Astrocyte of the cerebellum (primary cell): Measurements from ENCODE around the gene IGF2.
A peak's percentile ranks its signal among the peaks of the same experiment; 100 is the strongest.

ENCODE experiments used
- DNase-seq: peaks from one replicate; pipeline ENCODE4 v3.0.0-alpha.2; 2011; ENCODE audit warnings: low read depth
- H3K4me3 ChIP-seq: 2 replicates; pipeline ENCODE4 v1.5.1; 2011; ENCODE audit warnings: mild to moderate bottlenecking, low read depth, low read length, moderate library complexity
- in situ Hi-C: cut with HindIII; loops from 2 replicates; pipeline ENCODE4 v1.10.0; 2017; ENCODE audit warnings: low sequenced_read_pairs
- TF ChIP-seq, protein P1 (sequence below): IDR thresholded peaks from 2 replicates; pipeline ENCODE4 v1.5.1; 2012; ENCODE audit warnings: low read length, low read depth, moderate library complexity, mild to moderate bottlenecking; ENCODE audit errors: missing control alignments

Gene IGF2

DNA sequence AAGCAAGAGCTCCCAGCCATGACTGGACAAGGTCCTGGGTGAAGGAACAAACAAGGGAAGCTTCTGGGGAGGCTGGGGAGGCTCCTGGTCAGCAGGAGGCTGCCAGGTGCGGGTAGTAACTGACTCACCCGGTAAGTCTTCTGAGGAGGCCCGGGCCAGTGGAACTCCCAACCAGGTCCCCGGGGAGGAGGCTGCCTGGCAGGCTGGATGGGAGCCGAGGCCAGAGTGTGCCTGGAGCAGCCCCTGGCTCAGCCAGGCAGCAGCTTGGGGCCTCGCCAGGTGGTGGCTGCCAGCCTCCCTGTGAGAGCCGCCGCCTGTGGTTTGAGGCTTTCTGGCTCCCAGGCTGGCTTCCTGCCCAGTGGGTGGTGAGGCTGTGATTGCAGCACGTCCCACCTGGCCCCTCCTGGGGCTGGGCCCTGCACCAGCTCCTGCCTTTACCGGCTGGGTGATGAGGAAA lies 46.2 kb downstream of the IGF2 start:
- in situ Hi-C loops: loop anchor here (10.0 kb wide), 1 partner anchor 458 kb away; no protein-coding TSS in a partner anchor
- DNase-seq: peak; percentile 52
- TF ChIP-seq, protein P1, sequence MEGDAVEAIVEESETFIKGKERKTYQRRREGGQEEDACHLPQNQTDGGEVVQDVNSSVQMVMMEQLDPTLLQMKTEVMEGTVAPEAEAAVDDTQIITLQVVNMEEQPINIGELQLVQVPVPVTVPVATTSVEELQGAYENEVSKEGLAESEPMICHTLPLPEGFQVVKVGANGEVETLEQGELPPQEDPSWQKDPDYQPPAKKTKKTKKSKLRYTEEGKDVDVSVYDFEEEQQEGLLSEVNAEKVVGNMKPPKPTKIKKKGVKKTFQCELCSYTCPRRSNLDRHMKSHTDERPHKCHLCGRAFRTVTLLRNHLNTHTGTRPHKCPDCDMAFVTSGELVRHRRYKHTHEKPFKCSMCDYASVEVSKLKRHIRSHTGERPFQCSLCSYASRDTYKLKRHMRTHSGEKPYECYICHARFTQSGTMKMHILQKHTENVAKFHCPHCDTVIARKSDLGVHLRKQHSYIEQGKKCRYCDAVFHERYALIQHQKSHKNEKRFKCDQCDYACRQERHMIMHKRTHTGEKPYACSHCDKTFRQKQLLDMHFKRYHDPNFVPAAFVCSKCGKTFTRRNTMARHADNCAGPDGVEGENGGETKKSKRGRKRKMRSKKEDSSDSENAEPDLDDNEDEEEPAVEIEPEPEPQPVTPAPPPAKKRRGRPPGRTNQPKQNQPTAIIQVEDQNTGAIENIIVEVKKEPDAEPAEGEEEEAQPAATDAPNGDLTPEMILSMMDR: no peak
- no peak overlapping the region for H3K4me3 ChIP-seq

DNA sequence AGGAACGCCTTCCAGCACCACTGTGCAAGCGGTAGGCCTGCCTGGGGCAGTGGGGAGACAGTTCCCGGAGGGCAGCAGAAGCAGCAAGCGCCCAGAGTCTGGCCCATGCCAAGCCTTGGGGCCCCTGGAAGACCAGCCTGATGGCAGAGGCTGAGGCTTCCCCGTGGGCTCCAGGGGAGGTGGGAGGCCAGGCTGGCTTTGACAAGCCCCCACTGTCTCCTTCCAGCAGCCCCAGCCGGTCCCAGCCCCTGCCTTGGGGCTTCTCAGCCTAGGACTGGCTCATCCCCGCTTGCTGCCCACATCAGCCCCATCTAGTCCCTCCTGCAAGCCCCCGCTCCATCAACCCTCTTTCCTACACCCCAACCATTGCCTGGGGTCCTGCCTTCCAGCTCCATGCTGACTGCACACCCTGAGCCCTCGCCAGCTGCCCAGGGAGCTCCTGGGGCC lies 46.7 kb downstream of the IGF2 start:
- in situ Hi-C loops: loop anchor here (10.0 kb wide), 1 partner anchor 458 kb away; no protein-coding TSS in a partner anchor
- DNase-seq: no peak
- TF ChIP-seq, protein P1: no peak
- H3K4me3 ChIP-seq: no peak overlapping the region

DNA sequence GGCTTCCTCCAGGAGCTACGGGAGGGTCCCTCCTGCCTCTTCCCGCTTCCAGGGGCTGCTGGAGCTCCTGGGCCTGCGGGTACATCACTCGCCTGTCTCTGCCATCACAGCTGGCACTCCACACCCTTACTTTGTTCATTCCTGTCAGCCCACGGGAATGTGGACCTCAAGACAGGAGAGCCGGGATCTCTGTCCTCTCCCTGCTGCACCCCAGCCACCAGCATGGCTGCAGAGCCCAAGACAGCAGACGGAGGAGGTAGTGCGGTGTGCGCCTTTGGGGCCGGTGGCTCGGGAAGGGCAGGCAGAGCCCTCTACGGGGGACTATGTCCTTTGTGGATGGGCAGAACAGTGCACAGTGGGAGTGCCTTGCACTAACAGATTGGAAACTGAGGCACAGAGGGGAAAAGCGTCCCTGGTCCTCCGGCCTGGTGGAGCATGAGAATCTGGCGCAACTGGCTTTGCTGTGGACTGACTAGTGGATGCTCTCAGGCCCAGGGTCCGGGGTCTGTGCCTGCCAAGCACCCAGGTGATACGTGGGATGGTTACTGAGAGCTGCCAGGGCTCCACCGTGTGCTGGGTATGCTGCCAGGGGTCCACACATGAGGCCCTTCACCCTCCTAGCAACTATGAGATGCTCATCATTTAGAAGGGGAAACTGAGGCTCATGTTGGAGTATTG lies 47.3 kb downstream of the IGF2 start:
- no peak for DNase-seq
- in situ Hi-C loops: loop anchor here (10.0 kb wide), 1 partner anchor 457 kb away; no protein-coding TSS in a partner anchor
- H3K4me3 ChIP-seq: no peak overlapping the region
- TF ChIP-seq, protein P1: no peak

- H3K4me3 ChIP-seq: no peak overlapping the region
- in situ Hi-C loops: loop anchor here (10.0 kb wide), 1 partner anchor 456 kb away; no protein-coding TSS in a partner anchor
- TF ChIP-seq, protein P1: no peak
- DNase-seq: no peak
Observed at GRCh38 chr11:2091112-2091746, 48.0 kb downstream of the IGF2 start.

- in situ Hi-C loops: loop anchor here (10.0 kb wide), 1 partner anchor 456 kb away; no protein-coding TSS in a partner anchor
- DNase-seq: no peak
- H3K4me3 ChIP-seq: no peak overlapping the region
- TF ChIP-seq, protein P1: no peak
Observed at GRCh38 chr11:2090172-2091111, 48.7 kb downstream of the IGF2 start.

GRCh38 chr11:2089536-2090165 lies 49.5 kb downstream of the IGF2 start:
- TF ChIP-seq, protein P1: no peak
- no peak for DNase-seq
- in situ Hi-C loops: loop anchor here (10.0 kb wide), 1 partner anchor 455 kb away; no protein-coding TSS in a partner anchor
- H3K4me3 ChIP-seq: no peak overlapping the region
